Measurements from ENCODE around the gene GALNT5. TPM values are rescaled to one million over a fixed set of nuclear protein-coding genes. Genes with fewer than 3 reads are reported as not detected.
"Not testable (repeated sequence)": the region's sequence is repeated elsewhere in the genome, so short reads cannot be mapped to it uniquely, and the experiment has no call there.

Gene GALNT5
- total RNA-seq, 1 donor from 2014 or later, result 1.7 TPM

GRCh38 chr2:157271590-157272203 is 14.2 kb downstream of the GALNT5 start:
- H3K9me3 Mint-ChIP-seq, result no peaks in the 10 kb centered on the region
- no peaks in the 10 kb centered on the region for H3K36me3 Mint-ChIP-seq
- no peak overlapping the region for H3K27ac Mint-ChIP-seq
- no peak overlapping the region for H3K4me3 Mint-ChIP-seq
- H3K27me3 Mint-ChIP-seq, result no peaks in the 10 kb centered on the region
- DNase-seq (ENCODE audit: extremely low spot score, unreplicated experiment), result no peak
- no peak for TF ChIP-seq CTCF (conservative IDR thresholded peaks at IDR 0.05)
- H3K4me1 Mint-ChIP-seq (ENCODE audit: unreplicated experiment), result no peaks in the 10 kb centered on the region

- not testable (repeated sequence) for H3K4me3 Mint-ChIP-seq; H3K9me3 Mint-ChIP-seq; H3K27ac Mint-ChIP-seq; H3K4me1 Mint-ChIP-seq (ENCODE audit: unreplicated experiment); H3K36me3 Mint-ChIP-seq; DNase-seq (ENCODE audit: extremely low spot score, unreplicated experiment); H3K27me3 Mint-ChIP-seq
Observed at GRCh38 chr2:157279311-157279710, 21.8 kb downstream of the GALNT5 start.

GRCh38 chr2:157281316-157281715 is 23.8 kb downstream of the GALNT5 start:
- H3K9me3 Mint-ChIP-seq, result peaks cover 5% of the 10 kb centered on the region

GRCh38 chr2:157283468-157283867 is 26.0 kb downstream of the GALNT5 start:
- Mint-ChIP-seq H3K27ac (no peak overlapping the region), H3K9me3 (peaks cover 5% of the 10 kb centered on the region), H3K27me3 (no peaks in the 10 kb centered on the region), H3K4me1 (ENCODE audit: unreplicated experiment) (no peaks in the 10 kb centered on the region), H3K4me3 (no peak overlapping the region), H3K36me3 (no peaks in the 10 kb centered on the region)
- TF ChIP-seq CTCF (conservative IDR thresholded peaks at IDR 0.05), result no peak
- no peak for DNase-seq (ENCODE audit: extremely low spot score, unreplicated experiment)

More at GRCh38 chr2:157281316-157281715, 23.8 kb downstream of the GALNT5 start:
- Mint-ChIP-seq H3K4me3 (no peak overlapping the region), H3K27me3 (no peaks in the 10 kb centered on the region), H3K27ac (no peak overlapping the region), H3K36me3 (no peaks in the 10 kb centered on the region), H3K4me1 (ENCODE audit: unreplicated experiment) (no peaks in the 10 kb centered on the region)
- DNase-seq (ENCODE audit: extremely low spot score, unreplicated experiment), result no peak
- TF ChIP-seq CTCF (conservative IDR thresholded peaks at IDR 0.05), result no peak

- H3K4me1 Mint-ChIP-seq (ENCODE audit: unreplicated experiment), result peaks cover 4% of the 10 kb centered on the region
Observed at GRCh38 chr2:157287160-157287559, 29.7 kb downstream of the GALNT5 start.

GRCh38 chr2:157290525-157290924 is 33.0 kb downstream of the GALNT5 start:
- H3K4me1 Mint-ChIP-seq (ENCODE audit: unreplicated experiment), result peaks cover 4% of the 10 kb centered on the region

More at GRCh38 chr2:157287160-157287559, 29.7 kb downstream of the GALNT5 start:
- Mint-ChIP-seq H3K36me3 (no peaks in the 10 kb centered on the region), H3K27me3 (no peaks in the 10 kb centered on the region), H3K4me3 (no peak overlapping the region), H3K27ac (no peak overlapping the region), H3K9me3 (no peaks in the 10 kb centered on the region)
- TF ChIP-seq CTCF (conservative IDR thresholded peaks at IDR 0.05), result no peak
- no peak for DNase-seq (ENCODE audit: extremely low spot score, unreplicated experiment)

More at GRCh38 chr2:157290525-157290924, 33.0 kb downstream of the GALNT5 start:
- DNase-seq (ENCODE audit: extremely low spot score, unreplicated experiment), result no peak
- Mint-ChIP-seq H3K4me3 (no peak overlapping the region), H3K27ac (no peak overlapping the region), H3K9me3 (no peaks in the 10 kb centered on the region), H3K27me3 (no peaks in the 10 kb centered on the region), H3K36me3 (no peaks in the 10 kb centered on the region)
- no peak for TF ChIP-seq CTCF (conservative IDR thresholded peaks at IDR 0.05)

Measured in type B pancreatic cell (in vitro differentiated cells).